Uterus (tissue), 4 donors: Measurements from ENCODE around the gene VTCN1. TPM values are rescaled to one million over a fixed set of nuclear protein-coding genes. Genes with fewer than 3 reads are reported as not detected.
"Not testable (repeated sequence)": the region's sequence is repeated elsewhere in the genome, so short reads cannot be mapped to it uniquely, and the experiment has no call there.

Experiments
- DNase-seq, 2 donors: peaks; one replicate each; pipeline ENCODE4 v3.0.0-alpha.2; 2019 to 2020
- H3K27ac ChIP-seq, 2 donors: fragments of 200-600 bp; sonication (generic); 1 replicate in 1 of 2; 2 replicates in 1 of 2; pipeline ENCODE4 v1.5.1; 2016 to 2018
- H3K27me3 ChIP-seq, 2 donors: fragments of 200-600 bp; sonication (generic); one replicate each; pipeline ENCODE4 v1.5.1; 2018 to 2019; ENCODE audit warnings: control low read depth in 1 of 2
- H3K36me3 ChIP-seq, 2 donors: fragments of 200-600 bp; sonication (generic); one replicate each; pipeline ENCODE4 v1.5.1; 2019; ENCODE audit warnings: control low read depth in 1 of 2
- H3K4me1 ChIP-seq, 2 donors: fragments of 200-600 bp; sonication (generic); one replicate each; pipeline ENCODE4 v1.5.1; 2018 to 2019; ENCODE audit warnings: control low read depth in 1 of 2
- H3K4me3 ChIP-seq, 2 donors: fragments of 200-600 bp; sonication (generic); 1 replicate in 1 of 2; 2 replicates in 1 of 2; pipeline ENCODE4 v1.5.1; 2018 to 2019; ENCODE audit warnings: mild to moderate bottlenecking in 1 of 2
- H3K9me3 ChIP-seq, 2 donors: fragments of 200-600 bp; sonication (generic); one replicate each; pipeline ENCODE4 v1.5.1; 2019; ENCODE audit warnings: control low read depth in 1 of 2
- POLR2A ChIP-seq, 2 donors: fragments of 450-650 bp; IDR thresholded peaks; one replicate each; pipeline ENCODE4 v1.6.1; 2016; ENCODE audit warnings: antibody characterized with exemption in 2 of 2, mild to moderate bottlenecking in 1 of 2, moderate library complexity in 1 of 2
- intact Hi-C: fragments of 100-400 bp; cut with DNase I; formaldehyde crosslinking; loops from one replicate; pipeline ENCODE4 v1.15.1; 2023; ENCODE audit warnings: low total_unique reads
- total RNA-seq, 4 donors: library from RNA; depleted of rRNA in 3 of 4; stranded (reverse); fragments of >200 nt in 3 of 4; gene quantifications; one replicate each; pipeline versions ENCODE4 v1.1.0 to v1.2.4, GENCODE V29; 2014 to 2023
- TF ChIP-seq, protein P1 (sequence below), 4 experiments: fragments of 200-600 bp in 2 of 4; fragments of 450-650 bp in 2 of 4; sonication (generic) in 2 of 4; IDR thresholded peaks; one replicate each; pipeline ENCODE4 v1.5.1; 2016 to 2019; ENCODE audit warnings: antibody characterized with exemption in 4 of 4, mild to moderate bottlenecking in 2 of 4, moderate library complexity in 1 of 4
- donor health status: DM: yes; HTN: yes; CAD: no.

The VTCN1 gene
- total RNA-seq, 4 donors from 2014 or later: 0.64 to 21.5 (median 2.6) TPM; not detected in 1

DNA sequence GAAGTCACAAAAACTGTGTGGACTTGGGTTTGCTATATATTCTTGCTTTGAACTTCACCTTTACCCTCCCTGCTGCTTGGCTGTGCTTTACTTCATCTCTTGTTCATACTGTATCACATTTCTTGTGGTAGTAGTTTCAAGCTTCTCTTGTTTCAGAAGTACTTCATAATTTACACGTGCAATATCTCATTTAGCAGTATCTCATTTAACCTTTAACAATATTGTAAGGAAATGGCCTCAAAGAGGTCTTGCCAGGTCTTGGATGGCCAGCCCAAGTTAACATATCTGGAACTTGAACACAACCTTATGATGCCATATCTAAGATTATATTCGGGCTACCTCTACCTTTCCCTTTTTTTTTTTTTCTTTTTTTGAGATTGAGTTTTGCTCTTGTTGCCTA lies 87.5 kb downstream of the VTCN1 start:
- no peaks in the 10 kb centered on the region for H3K27me3 ChIP-seq
- DNase-seq: no peak
- no peak overlapping the region for H3K27ac ChIP-seq
- no peaks in the 10 kb centered on the region for H3K36me3 ChIP-seq
- H3K4me3 ChIP-seq: no peak overlapping the region
- intact Hi-C loops: loop anchor here (5.0 kb wide), 1 partner anchor 61 kb away; the partner anchor contains the start of gene TTF2
- TF ChIP-seq, protein P1, sequence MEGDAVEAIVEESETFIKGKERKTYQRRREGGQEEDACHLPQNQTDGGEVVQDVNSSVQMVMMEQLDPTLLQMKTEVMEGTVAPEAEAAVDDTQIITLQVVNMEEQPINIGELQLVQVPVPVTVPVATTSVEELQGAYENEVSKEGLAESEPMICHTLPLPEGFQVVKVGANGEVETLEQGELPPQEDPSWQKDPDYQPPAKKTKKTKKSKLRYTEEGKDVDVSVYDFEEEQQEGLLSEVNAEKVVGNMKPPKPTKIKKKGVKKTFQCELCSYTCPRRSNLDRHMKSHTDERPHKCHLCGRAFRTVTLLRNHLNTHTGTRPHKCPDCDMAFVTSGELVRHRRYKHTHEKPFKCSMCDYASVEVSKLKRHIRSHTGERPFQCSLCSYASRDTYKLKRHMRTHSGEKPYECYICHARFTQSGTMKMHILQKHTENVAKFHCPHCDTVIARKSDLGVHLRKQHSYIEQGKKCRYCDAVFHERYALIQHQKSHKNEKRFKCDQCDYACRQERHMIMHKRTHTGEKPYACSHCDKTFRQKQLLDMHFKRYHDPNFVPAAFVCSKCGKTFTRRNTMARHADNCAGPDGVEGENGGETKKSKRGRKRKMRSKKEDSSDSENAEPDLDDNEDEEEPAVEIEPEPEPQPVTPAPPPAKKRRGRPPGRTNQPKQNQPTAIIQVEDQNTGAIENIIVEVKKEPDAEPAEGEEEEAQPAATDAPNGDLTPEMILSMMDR (IDR thresholded peaks at IDR 0.05): no peak
- TF ChIP-seq POLR2A (IDR thresholded peaks at IDR 0.05): no peak
- H3K9me3 ChIP-seq: no peaks in the 10 kb centered on the region
- no peaks in the 10 kb centered on the region for H3K4me1 ChIP-seq

DNA sequence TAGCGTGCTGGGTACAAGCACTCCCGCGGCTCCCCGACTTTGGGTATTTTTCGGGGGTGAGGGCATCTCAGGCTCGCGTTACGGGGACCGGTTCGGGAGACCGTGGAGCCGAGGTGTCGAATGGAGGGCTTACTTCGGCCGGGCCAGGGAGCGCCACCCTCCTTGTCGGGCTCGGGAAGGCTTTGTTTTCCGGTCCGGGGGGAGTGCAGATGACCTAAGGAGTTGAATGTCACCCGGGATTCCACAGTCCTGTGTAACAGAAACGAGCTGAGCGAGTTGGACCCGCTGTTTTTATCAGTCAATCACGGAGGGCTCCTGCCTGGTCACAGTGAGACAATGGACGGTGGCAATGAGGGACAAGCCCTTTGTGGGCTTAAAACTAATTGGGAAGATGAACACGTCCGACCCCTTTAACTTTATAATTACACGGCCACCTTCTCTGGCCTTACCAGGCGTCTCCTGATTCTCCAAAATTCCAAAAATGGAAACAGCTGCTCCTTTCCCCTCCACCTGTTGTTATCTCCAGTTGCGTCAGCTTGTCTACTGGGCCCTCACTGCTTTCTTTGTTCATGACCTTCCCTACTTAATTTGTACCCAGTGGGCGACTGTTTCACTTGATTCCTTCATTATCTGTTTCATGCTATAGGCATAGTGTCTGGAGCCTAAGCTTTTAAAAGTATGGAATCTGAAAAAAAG lies 88.2 kb downstream of the VTCN1 start:
- no peaks in the 10 kb centered on the region for H3K36me3 ChIP-seq
- no peak for DNase-seq
- no peak for TF ChIP-seq POLR2A (IDR thresholded peaks at IDR 0.05)
- TF ChIP-seq, protein P1 (IDR thresholded peaks at IDR 0.05): no peak
- intact Hi-C loops: loop anchor here (5.0 kb wide), 1 partner anchor 60 kb away; the partner anchor contains the start of gene TTF2
- no peaks in the 10 kb centered on the region for H3K9me3 ChIP-seq
- H3K27me3 ChIP-seq: no peaks in the 10 kb centered on the region
- H3K27ac ChIP-seq: peak overlapping the region; percentile 91 to 93
- H3K4me1 ChIP-seq: no peaks in the 10 kb centered on the region
- peak overlapping the region; percentile 65 to 91 for H3K4me3 ChIP-seq

DNA sequence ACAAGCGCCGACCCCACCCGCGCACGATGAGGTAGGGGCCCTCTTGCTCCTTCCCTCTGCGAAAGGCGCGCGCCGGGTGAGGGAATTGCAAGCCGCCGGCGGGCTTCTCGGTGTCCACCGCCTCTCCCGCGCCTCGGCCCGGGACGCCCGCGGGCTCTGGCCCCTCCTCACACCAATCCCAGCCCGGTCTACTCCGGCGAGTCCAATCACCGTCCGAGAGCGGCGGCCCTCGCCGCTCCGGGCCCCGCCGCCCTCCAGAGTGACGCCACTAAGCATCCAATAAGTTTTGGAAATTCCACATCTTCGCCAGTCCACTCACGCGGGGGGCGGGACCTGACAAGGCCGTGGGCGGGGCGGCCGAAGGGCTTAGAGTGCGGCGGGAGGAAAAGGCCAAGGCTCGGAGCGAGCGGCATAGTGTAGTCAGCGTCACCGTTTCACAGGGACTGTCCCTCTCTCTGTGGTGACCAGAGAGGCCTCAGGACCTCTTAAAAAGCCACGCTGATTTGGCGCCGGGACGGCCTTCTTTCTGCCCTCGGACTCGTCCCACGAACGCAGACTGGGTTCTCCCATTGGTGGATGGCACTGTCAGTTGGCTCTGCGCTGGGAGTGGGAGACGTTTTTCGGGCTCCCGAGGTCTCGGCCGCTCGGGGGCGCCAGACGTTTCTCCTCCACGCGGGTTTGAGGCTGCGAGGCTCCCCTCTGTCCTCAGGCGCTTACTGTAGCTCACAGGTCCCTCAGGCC lies 89.0 kb downstream of the VTCN1 start, which contains the start of gene TRIM45:
Gene TRIM45, minus strand, starts transcription at position 161 of the 741 bp plus-strand sequence. CDS start 548 bp downstream, outside the sequence.
- TF ChIP-seq, protein P1 (IDR thresholded peaks at IDR 0.05): peak; percentile 65 to 81 (median 72)
- peak in 1 of 2 donors; percentile 62 for TF ChIP-seq POLR2A (IDR thresholded peaks at IDR 0.05)
- H3K9me3 ChIP-seq: no peaks in the 10 kb centered on the region
- H3K4me1 ChIP-seq: no peaks in the 10 kb centered on the region
- no peaks in the 10 kb centered on the region for H3K27me3 ChIP-seq
- H3K4me3 ChIP-seq: peak within 1 kb of the TSS; percentile 65 to 91
- H3K36me3 ChIP-seq: no peaks in the 10 kb centered on the region
- intact Hi-C loops: loop anchor here (5.0 kb wide), 1 partner anchor 59 kb away; the partner anchor contains the start of gene TTF2
- H3K27ac ChIP-seq: peak within 1 kb of the TSS; percentile 91 to 93
- peak; percentile 96 to 97 for DNase-seq

DNA sequence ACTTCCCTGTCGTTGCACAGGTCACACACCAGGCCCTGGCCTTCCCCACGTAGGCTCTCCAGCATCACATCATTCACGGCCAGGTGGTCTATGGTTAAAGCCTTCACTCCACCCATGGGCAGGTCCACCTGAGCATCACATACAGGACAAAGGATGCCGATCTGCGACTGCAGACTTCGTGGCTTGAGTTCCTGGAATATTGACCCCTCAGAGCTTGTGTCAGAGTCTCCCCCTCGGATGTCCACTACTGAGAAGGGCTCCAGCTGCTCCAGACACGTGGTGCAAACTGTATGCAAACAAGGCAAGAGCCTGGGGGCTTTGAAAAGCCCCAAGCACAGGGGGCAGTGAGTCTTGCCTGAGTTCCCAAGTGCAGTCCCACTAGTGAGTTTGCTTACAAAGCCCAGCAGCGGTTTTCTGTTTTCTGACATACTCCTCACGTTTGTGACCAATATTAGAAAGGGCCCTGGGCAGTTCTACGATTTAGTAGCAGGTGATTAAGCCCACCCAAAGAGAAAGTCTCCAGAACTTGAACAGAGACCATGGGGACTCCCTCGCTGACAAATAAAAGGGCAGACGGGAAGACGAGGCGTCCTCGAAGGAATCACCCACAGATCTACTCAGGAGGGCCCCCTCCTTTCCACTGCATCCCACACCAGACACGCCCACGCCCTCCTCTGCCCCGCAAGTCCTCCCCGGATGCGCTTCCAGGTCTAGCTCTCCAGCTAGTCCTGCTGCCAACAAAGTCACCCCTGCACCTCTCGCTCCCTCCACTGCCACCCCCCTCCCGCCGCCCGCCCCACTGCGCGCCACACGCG lies 89.7 kb downstream of the VTCN1 start:
- TF ChIP-seq POLR2A (IDR thresholded peaks at IDR 0.05): no peak
- TF ChIP-seq, protein P1 (IDR thresholded peaks at IDR 0.05): no peak
- DNase-seq: no peak
- no peaks in the 10 kb centered on the region for H3K27me3 ChIP-seq

DNA sequence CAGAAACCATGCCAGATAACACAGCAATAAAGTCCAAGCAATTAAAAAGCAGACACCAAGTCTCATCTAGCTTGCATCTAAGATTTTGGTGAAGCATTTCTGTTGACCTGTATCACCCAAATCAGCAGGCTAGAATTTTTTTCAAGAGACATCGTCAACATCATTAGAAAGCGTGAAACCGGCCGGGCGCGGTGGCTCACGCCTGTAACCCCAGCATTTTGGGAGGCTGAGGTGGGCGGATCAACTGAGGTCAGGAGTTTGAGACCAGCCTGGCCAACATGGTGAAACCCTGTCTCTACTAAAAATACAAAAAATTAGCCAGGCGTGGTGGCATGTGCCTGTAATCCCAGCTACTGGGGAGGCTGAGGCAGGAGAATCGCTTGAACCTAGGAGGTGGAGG lies 91.6 kb downstream of the VTCN1 start:
- intact Hi-C loops, H3K27me3 ChIP-seq, H3K27ac ChIP-seq: not testable (repeated sequence)

More for the DNA sequence above, 89.7 kb downstream of the VTCN1 start:
- Histone ChIP-seq H3K36me3 (no peaks in the 10 kb centered on the region), H3K27ac (peak overlapping the region; percentile 91 to 93), H3K9me3 (no peaks in the 10 kb centered on the region), H3K4me1 (no peaks in the 10 kb centered on the region), H3K4me3 (peak overlapping the region; percentile 65 to 91)
- intact Hi-C loops: loop anchor here (5.0 kb wide), 1 partner anchor 59 kb away; the partner anchor contains the start of gene TTF2

More for the DNA sequence above, 91.6 kb downstream of the VTCN1 start:
- H3K36me3 ChIP-seq, H3K9me3 ChIP-seq, DNase-seq, H3K4me3 ChIP-seq, H3K4me1 ChIP-seq: not testable (repeated sequence)
